ENCODE measurements around the gene TREML2. TPM values are rescaled to one million over a fixed set of nuclear protein-coding genes. Genes with fewer than 3 reads are reported as not detected.
"Not testable (repeated sequence)": the region's sequence is repeated elsewhere in the genome, so short reads cannot be mapped to it uniquely, and the experiment has no call there.

TREML2 gene, protein sequence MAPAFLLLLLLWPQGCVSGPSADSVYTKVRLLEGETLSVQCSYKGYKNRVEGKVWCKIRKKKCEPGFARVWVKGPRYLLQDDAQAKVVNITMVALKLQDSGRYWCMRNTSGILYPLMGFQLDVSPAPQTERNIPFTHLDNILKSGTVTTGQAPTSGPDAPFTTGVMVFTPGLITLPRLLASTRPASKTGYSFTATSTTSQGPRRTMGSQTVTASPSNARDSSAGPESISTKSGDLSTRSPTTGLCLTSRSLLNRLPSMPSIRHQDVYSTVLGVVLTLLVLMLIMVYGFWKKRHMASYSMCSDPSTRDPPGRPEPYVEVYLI
- total RNA-seq, result 0.58 TPM

DNA sequence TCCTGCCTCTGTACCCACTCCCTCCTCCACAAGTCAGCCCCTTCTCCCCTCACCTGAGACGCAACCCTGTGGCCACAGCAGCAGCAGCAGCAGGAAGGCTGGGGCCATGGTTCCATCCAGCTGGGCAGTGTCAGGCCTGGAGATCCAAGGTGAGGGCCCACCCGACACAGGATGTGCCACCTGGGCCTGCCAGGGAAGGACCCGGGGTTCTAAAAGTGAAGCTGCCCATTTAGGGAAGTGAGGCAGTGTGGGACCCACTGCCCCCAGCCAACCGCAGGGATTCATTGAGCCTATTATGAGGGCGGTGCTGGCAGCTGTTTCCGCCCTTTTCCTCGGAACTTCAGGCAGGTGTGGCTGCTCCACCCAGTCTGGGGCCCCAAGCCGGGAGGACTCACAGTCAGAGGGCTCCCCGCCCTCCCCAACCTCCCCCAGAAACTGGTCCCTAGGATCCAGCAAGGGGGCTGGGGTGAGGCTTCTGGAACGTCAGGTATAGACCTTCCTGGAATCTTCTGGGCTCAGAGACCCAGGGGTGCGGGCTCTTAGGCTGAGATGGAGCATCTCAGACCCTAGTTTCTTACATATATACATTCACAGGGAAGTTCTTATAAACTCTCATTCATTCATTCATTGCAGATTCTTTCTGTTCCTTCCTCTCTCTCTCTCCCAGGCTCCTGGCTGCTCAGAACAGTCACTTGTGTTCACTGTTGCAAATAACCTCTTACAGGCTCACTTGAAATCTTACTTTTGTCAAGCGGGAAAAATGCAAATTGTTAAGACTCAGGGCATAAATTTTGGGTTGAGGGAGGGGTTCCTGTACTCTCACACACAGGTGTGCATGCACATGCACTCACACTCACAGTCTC lies at the start of gene TREML2:
TREML2 (minus strand) TSS at position 249 of the 863 bp plus-strand sequence; CDS start at position 108, 141 bp downstream.
- ATAC-seq (peak; percentile 15), DNase-seq (ENCODE audit: low spot score) (no peak)
- intact Hi-C loops (cut with DNase I), result no loop called here

DNA sequence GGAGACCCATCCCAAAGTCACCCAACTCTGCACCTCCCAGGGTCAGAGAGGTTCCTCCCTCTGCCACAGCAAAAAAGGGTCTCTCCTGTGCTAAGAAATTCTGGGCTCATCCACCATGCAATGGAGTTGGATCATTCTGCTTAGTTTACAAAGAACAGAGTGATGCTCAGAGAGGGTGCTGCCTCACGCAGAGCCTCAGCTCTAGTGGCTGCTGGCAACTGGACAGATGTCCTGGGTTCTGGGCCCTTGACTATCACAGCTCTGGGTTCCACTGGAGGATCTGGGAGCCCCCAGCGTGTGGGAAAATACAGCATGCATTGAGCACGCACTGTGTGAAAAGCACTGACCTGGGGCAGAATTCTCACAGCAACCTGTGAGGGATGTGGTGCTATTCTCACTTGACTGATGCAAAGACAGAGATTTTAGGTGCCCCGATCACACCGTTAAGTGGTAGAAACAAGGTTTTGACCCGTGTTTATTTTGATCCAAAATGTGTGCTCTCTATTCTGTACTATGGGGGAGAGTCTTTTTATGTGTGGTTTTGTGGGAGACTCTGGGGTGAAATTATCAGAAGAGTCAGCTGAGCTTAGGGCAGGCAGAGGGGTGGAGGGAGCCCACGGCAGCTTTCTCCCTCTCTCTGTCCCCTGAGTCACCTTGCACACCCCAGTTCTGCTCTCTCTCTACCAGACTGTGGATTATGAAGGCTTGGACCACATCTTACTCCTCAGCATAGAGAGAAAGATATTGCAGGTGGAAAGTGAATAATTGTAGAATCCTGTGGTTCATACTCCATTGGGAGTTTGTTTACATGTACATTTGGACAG lies 47.1 kb upstream of the TREML2 start:
- DNase-seq (ENCODE audit: low spot score) (no peak), ATAC-seq (no peak)
- intact Hi-C loops (cut with DNase I), result no loop called here

DNA sequence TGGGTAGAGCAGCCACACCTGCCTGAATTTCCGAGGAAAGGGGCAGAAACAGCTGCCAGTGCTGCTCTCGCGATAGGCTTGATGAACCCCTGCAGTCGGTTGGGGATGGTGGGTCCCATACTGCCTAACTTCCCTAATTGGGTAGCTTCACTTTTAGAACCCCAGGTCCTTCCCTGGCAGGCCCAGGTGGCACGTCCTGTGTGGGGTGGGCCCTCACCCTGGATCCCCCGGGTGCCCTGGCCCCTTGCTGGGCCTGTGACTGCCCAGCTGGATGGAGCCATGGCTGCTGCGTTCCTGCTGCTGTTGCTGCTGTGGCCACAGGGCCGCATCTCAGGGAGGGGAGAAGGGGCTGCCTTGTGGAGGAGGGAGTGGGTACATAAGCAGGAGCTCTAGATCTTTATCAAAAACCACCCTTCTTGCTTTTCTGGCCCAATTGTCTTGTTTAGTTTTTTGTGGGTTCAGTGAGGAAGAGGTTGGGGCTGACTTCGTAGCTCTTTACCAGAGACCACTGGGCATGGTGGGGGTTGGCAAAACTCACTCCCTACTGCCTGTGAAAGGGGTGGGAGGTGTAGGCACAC lies 46.4 kb upstream of the TREML2 start:
- DNase-seq (ENCODE audit: low spot score), result no peak
- intact Hi-C loops (cut with DNase I), result no loop called here
- ATAC-seq, result no peak

DNA sequence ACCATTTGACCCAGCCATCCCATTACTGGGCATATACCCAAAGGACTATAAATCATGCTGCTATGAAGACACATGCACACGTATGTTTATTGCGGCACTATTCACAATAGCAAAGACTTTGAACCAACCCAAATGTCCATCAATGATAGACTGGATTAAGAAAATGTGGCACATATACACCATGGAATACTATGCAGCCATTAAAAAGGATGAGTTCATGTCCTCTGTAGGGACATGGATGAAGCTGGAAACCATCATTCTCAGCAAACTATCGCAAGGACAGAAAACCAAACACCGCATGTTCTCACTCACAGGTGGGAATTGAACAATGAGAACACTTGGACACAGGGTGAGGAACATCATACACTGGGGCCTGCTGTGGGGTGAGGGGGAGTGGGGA lies 45.6 kb upstream of the TREML2 start:
- ATAC-seq; DNase-seq (ENCODE audit: low spot score); intact Hi-C loops (cut with DNase I): not testable (repeated sequence)

DNA sequence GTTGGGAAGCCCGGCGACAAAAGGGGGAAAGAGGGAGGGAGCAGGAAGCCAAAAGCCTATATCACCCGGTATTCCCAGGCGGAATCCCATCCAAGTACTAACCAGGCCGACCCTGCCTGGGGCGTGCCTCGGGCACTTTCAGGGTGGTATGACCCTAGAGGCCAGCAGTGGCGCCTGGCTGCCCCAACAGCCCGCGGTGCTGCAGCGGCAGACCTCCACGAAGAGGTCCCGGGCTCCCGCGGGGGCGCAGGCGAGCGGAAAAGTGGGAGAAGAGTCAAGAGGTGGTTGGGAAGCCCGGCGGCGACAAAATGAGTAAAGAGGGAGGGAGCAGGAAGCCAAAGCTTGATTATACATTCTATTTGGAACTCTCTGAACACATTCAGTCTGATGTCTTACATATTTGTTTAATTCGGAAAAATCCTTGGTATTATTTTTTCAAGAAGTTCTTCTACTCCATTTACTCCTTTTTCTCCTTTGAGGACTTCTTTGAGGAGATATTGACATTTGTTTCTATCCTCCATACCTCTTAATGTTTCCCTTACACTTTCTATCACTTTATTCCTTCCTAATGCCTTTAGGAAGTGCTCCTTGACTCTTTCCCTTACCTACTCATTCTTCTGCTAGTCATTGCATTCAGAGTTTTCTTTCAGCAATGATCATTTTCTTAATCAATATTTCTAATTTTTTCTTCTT lies 38.7 kb upstream of the TREML2 start:
- DNase-seq (ENCODE audit: low spot score) (no peak), ATAC-seq (no peak)
- intact Hi-C loops (cut with DNase I), result no loop called here

DNA sequence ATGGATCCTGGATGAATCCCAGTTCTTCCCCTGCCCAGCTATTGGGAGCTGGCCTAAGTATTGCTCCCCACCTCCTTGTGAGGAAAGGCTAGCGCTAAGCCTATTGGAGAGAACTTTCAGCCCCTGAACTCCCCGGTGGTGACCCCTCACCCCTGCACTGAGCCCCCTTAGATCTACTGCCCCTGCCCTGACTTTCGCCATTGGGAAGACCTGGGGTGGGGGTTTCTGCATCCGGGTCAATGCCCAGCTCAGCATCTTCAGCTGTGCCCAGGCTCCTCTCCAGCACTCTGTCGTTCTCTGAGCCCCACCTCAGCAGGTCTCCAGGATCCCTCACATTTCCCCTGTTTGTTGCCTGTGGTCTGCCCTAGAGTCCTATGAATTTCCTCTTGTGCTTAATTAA lies 36.2 kb upstream of the TREML2 start:
- DNase-seq (ENCODE audit: low spot score) (no peak), ATAC-seq (no peak)
- intact Hi-C loops (cut with DNase I), result no loop called here

DNA sequence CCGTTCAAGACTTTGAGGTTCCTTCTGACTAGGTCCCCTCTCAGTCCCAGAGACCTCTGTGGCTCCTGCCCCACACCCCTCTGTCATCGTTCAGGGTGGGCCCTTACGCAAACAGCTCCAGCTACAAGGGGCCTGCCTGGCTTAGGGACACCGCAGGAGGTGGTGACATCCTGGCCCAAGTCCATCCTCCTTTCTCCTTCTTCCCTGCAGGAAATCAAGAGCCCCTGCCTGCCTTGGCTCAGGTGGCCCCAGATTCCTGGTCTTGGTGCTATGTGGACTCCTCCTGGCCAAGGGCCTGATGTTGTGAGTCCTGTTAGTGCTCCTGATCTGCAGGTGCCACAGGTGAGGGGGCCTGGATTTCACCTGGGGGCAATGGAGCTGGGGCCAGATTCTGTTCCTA lies 35.3 kb upstream of the TREML2 start:
- intact Hi-C loops (cut with DNase I), result no loop called here
- DNase-seq (ENCODE audit: low spot score), result no peak
- no peak for ATAC-seq

DNA sequence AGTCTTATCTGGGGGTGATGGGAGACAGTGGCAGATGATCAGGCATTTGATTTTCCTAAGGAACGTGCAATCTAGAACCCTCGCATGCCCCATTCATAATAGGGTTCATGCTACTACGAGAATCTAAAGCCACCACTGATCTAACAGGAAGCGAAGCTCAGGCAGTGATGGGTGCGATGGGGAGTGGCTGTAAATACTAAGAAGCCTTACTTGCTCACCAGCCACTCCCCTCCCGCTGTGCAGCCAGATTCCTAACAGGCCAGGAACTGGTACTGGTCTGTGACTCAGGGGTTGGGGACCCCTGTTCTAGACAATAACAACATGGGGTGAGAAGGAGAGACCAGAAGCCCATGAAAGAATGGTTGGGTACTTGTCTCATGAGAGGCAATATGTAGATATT lies 31.7 kb upstream of the TREML2 start:
- intact Hi-C loops (cut with DNase I), result no loop called here
- DNase-seq (ENCODE audit: low spot score) (no peak), ATAC-seq (no peak)

DNA sequence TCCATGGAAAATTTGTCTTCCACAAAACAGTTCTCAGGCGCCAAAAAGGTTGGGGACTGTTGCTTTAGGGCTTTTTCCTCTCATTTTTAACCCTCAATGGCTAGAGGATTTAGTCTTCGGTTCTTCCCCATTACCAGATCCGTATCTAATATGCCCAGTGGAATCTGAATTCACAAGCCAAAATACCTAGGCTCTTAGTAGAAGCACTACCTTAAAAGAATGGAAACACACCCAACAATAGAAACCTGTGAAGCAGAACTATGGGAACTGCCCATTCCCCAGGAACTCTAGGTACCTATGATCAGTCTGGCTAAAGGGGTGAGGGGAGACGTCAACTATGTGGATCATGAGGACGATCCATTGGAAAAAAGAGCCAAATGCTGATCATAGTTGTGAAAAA lies 30.3 kb upstream of the TREML2 start:
- DNase-seq (ENCODE audit: low spot score) (no peak), ATAC-seq (no peak)
- intact Hi-C loops (cut with DNase I), result no loop called here

DNA sequence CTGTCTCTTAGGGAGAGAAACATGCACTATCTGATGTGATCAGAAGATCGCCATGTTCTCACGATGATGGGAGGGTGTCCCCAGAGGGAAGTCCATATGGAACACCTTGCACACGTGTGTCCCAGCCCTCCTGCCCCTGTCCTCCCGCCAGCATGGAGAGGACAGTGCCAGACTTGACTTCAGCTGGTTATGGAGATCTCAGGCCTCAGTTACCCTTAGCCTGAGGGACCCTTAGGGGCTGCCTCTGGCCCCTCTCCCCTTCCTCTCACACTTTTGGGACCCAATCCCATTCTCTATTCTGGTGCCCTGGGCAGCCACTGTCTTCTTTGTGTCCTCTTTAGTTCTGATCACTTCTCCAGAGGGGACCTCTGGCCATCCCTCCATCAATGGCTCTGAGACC lies 28.8 kb upstream of the TREML2 start:
- ATAC-seq (no peak), DNase-seq (ENCODE audit: low spot score) (no peak)
- intact Hi-C loops (cut with DNase I), result no loop called here

DNA sequence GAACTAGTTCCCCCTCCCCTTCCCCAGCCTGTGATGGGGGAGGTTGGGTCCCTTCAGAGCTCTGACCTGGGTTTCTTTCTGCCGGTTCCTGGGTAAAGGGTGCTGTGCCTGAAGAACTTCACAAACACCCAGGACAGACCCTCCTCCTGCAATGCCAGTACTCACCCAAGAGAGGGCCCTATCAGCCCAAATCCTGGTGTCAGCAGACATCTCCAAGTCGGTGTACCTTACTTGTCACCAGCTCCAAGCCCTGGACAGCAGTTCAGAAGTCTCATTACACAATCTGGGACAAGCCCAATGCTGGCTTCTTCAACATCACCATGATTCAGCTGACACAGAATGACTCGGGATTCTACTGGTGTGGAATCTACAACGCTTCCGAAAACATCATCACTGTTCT lies 27.7 kb upstream of the TREML2 start:
- DNase-seq (ENCODE audit: low spot score), result no peak
- no peak for ATAC-seq
- intact Hi-C loops (cut with DNase I), result no loop called here

DNA sequence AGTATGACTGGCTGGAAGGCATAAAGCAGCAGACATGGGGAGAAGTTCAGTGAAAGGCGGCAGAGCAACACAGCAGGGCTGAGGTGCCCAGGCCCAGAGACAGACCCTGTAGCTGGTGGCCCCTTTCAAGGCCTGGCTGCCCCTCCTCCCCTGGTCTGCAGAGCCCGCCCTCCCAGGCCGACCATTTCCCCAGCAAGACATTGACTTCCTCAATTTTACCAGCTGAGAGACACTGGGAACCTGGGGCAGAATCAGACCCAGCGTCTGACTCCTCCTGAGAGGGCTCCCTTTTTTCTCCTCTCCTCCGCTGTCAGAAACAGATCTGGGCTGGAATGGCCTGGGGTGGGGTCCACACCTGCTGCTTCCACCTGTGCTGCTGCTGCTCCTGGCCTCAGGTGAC lies 27.1 kb upstream of the TREML2 start, which contains the start of gene TREML4:
TREML4 (plus strand) TSS at position 254 of the 400 bp plus-strand sequence; CDS start at position 333, 79 bp downstream.
- ATAC-seq (no peak), DNase-seq (ENCODE audit: low spot score) (no peak)
- intact Hi-C loops (cut with DNase I), result no loop called here

DNA sequence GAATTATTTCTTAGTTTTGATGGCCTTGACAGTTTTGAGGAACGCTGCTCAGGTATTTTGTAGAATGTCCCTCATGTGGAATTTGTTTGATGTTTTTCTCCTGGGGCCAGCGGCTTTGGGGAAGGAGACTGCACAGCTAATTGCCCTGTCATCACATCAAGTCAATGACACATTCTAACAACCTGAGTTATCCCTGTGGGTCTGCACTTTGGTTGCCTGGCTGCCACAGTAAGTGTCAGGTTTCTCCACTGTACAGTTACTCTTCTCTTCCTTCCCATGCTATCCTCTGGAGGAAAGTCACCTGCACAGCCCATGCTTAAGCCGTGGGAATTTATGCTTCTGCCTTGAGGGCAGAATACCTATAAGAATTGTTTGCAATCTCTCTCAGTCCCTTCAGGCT lies 25.8 kb upstream of the TREML2 start:
- intact Hi-C loops (cut with DNase I), result no loop called here
- no peak for DNase-seq (ENCODE audit: low spot score)
- no peak for ATAC-seq

DNA sequence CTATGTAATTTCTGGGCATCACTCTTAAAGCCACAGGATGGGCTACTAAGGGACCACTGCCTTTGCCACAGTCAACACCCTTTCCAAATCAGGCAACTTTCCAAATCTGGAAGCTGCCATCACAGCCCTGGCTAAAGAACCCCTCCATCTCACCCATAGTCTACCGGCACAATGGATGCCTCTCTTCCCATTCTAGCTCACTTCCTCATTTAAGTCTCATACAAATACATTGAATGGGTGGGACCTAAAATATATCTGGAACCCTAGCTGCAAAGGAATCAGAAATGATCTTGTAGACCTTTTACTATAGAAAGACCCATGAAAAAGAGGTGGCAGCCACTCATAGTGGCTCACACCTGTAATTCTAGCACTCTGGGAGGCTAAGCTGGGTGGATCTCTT lies 23.9 kb upstream of the TREML2 start:
- ATAC-seq, result no peak

DNA sequence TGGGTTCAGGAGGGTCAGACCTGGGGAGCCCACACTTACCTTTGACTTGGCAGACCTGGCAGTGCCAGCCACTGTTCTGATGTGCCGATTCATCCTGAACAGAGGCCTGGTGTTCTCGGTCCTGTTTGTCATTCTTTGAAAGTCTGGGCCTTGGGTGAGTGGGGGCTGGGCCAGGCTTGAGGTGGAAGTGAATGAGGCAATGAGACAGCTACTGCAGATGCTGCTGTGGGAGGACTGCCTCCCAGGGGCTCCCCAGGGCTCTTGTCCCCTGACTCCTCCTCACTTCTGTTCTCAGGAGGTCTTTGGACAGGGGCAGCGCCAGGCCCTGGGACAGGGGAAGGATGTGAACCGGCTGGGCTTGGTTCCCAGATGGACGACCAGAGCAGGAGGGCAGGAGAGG lies 21.6 kb upstream of the TREML2 start:
- no peak for ATAC-seq
- DNase-seq (ENCODE audit: low spot score), result no peak
- intact Hi-C loops (cut with DNase I), result no loop called here

More for the DNA sequence above, 23.9 kb upstream of the TREML2 start:
- DNase-seq (ENCODE audit: low spot score), result no peak
- intact Hi-C loops (cut with DNase I), result no loop called here

DNA sequence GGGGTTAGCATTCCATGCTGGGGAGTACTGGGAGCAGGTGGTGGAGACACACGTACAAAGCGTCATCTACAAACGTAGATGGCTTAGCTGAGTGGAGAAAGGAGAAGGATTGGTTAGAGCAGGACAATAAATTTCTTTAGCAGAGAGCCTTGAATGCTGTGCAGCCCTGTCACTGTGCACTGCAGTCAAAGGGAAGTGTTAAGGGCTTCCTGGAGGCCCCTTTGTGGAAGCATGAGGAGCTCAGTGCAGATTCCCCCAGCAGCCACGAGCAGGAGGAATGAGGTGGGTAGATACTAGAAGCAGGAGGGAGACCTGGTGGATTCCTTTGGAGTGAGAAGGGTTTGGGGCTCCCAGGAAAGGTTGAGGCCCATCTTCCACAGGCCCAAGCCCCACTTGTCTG lies 21.1 kb upstream of the TREML2 start:
- intact Hi-C loops (cut with DNase I), result no loop called here
- DNase-seq (ENCODE audit: low spot score) (no peak), ATAC-seq (no peak)

DNA sequence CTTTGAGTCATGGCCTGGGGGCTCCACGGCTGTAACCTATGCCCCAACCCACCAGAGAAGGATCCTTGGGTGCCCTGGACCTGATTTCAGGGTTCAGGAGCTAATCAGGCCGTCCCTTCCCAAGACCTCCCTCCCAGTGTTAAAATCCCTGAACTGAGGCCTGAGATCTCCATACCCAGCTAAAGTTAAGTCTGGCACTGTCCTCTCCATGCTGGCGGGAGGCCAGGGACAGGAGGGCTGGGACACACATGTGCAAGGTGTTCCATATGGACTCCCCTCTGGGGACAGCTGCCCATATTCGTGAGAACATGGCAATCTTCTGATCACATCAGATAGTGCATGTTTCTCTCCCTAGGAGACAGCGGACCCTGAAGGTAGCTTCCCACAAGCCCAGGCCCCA lies 15.7 kb upstream of the TREML2 start:
- ATAC-seq (no peak), DNase-seq (ENCODE audit: low spot score) (no peak)
- intact Hi-C loops (cut with DNase I), result no loop called here

DNA sequence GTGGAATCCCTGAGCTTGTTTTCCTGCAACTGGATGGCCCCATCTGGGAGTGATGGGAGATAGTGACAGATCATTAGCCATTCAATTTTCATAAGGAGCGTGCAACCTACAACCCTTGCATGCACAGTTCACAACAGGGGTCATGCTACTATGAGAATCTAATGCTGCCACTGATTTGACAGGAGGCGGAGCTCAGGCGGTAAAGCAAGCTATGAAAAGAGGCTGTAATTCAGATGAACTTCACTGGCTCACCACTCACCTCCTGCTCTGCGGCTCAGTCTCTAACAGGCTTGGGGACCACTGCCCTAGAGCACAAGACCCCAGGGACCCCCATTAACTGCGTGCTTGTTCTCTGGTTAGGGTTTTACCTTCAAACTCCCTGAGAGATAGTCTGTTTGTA lies 14.8 kb upstream of the TREML2 start:
- no peak for ATAC-seq
- no peak for DNase-seq (ENCODE audit: low spot score)
- intact Hi-C loops (cut with DNase I), result no loop called here

Data from sciatic nerve (tissue), 2 donors.